ENCODE data around the gene TACR1. TPM values are rescaled to one million over a fixed set of nuclear protein-coding genes. Genes with fewer than 3 reads are reported as not detected.

Gene TACR1
- total RNA-seq, 1 donor from 2014 or later = 0.07 TPM

DNA sequence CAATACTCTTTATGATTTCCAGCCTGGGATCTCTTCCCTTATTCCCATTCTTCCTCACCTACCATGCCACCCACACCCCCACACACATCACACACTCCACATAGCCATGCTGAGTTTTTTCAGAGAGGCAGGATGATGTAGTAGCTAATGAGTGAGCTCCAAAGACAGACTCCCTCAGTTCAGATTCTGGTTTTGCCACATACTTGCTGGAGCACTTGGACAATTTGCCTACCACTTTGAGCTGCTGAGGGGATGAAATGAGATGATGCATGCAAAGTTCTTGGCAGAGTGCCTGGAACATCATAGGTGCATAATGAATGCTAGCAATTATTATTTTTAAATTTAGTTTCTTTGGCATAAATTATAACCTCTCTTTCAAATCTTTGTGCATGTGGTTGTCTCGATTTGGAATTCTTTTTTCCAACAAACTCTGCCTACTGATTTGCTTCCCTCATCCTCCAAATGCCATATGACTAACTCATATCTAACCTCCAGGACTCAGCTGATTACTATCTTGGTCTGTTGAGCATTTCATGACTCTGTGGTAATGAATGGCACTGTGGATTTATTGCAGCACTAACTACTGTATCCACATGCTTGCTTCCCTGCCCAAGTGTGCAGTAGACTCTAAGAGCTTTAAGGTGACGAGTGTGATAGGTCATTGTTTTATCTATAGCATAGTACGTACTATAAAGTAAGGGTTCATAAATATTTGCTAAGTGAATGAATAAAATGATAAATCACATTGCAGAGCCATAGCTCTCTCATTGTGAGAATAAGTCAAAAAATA, 99.1 kb downstream of the TACR1 start:
- intact Hi-C loops (cut with micrococcal nuclease) = no loop called here
- DNase-seq (no peak), ATAC-seq (no peak)

DNA sequence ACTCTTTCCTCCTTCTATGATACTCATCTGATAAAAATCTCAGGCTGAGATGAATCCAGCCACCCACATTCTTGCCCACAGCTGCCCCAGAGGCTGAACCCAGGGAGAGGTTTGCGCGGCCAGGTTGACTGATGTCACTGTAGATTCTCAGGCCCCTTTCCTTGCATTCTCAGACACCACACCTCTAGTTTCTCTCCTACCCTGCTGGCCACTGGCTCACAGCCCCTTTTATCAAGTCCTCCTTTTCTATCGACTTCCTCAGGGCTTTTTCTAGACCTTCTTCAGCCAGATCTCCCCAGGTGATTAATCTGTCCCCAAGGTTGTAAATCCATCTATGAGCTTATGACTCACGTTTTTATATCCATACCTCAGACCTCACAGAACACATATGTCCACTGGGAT, 99.8 kb downstream of the TACR1 start:
- intact Hi-C loops (cut with micrococcal nuclease) = no loop called here
- DNase-seq = no peak
- no peak for ATAC-seq

DNA sequence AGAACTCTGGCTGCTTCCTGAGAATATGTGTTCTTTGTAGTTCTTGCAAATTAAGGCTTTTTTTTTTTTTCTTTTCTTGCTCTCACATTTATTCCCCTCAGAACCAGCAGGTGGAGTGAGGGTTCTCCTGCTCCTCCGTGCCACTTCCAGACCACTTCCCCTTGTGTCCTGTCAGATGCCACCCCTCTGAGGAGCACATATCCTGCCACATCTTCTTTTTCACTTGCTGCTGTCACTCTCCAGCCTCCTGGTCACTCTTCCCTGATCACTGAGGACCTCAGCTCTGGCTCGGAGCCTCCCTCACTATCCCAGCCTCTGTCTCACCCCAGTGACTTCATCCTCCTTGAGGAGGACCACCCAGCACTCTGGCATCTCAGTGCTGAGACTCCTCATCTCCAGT, 100.5 kb downstream of the TACR1 start:
- intact Hi-C loops (cut with micrococcal nuclease) = no loop called here
- DNase-seq (no peak), ATAC-seq (no peak)

DNA sequence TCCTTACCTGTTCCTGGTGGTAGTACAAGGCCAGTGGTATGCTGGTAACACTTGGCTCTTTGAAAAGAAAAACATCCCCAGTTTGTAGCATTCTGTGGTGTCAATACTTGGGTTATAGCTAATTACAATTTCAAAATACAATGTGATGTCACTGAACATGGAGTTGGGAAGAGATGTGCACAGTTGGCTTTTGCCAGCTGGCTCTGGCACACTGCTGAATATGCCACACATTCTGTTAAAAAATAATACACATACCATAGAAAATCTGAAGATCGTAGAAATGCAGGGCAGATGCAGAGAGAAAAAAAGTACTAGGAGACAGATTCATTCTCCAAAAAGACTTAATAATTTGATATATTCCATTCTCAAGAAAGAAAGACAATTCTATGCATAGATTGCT, 101.5 kb downstream of the TACR1 start:
- intact Hi-C loops (cut with micrococcal nuclease) = no loop called here
- ATAC-seq = no peak
- no peak for DNase-seq

DNA sequence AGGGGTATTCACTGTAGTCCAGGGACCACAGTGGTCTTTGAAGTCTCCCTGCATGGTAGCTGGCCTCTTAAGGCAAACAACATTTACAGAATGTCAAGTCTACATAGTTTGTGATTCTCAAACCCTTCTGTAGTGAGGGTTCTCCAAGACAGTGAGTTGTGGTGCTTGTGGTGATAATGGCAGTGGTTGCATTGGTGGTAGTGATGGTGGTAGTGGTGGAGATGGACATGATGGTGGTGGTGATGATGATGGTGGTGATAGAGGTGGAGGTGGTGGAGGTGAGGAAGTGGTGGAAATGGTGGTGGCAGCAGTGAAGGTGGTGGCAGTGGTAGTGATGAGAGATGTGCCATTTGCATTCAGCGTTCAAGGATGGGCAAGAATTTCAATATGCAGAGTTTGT, 104.9 kb downstream of the TACR1 start:
- no peak for DNase-seq
- ATAC-seq = no peak
- intact Hi-C loops (cut with micrococcal nuclease) = no loop called here

DNA sequence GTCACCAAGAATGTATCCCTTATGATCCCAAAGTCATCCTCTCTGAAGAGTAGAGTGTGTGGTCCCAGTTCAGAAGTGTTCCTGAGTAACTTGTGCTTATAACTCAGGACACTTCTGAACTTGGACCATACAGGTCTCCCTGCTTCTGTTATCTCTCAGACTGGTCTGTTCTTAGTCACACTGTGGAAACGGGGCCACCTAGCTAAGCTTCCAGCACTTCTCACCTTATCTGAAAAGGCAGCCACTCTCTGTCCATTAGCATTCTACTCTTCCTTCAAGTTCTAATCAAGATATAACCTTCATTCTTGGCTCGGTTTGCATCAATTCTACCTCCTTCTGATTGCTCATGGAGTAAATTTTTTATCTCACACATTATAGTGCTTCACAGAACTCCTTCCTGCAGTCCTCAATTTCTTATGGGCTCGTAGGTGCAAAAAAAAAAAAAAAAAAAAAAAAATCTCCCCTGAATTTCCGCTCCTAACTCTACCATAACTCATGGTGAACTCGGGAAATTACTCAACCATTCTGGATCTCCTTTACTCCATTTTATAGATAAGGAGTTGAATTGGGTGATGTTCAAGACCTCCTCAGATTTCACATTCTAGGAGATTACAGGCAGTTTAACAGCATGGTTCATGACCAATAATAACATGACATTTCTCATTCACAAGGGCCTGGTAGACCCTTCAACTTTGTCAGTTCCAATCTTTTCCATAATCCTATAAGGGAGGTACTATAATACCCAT, 108.4 kb downstream of the TACR1 start:
- no peak for DNase-seq
- intact Hi-C loops (cut with micrococcal nuclease) = no loop called here

DNA sequence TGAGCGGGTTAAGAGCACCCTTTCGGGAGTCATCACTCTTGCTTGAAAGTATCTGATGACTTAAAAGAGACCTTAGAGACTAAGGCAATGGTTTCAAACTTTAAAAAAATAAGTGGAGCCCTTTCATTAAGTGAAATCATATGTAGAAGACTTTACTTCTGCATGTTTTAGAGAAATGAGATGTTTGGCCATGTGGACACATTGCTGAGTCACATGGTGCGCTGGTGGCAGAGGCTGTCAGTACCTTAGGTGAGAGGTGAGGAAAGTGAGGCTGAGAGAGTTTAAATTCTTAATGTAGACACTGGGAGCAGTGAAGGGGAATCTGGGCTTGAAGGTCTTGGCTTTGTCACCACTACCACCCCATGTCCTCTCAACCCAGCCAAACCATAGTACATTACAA, 109.8 kb downstream of the TACR1 start:
- intact Hi-C loops (cut with micrococcal nuclease) = no loop called here
- DNase-seq = no peak
- ATAC-seq = no peak

More for the DNA sequence above, 108.4 kb downstream of the TACR1 start:
- ATAC-seq = no peak

DNA sequence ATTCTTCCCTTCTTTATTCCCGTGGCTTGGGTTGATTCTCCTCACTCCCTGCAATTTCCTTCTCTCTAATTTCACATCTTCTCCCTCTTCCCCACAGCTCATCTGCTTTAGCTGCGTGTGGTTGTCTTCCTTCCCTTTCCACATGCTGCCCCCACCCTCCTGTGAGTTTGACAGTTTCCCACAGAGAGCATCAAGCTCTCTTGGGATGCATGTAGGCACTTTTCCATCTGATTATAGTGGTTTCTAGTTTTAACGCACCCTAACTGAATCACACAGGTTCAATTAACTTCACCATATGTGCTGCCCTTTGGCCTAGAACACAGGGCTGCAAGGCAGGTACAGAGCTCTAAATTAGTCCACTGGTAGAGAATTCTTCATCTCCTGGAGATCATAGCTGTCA, 110.5 kb downstream of the TACR1 start:
- DNase-seq (no peak), ATAC-seq (no peak)
- intact Hi-C loops (cut with micrococcal nuclease) = no loop called here

DNA sequence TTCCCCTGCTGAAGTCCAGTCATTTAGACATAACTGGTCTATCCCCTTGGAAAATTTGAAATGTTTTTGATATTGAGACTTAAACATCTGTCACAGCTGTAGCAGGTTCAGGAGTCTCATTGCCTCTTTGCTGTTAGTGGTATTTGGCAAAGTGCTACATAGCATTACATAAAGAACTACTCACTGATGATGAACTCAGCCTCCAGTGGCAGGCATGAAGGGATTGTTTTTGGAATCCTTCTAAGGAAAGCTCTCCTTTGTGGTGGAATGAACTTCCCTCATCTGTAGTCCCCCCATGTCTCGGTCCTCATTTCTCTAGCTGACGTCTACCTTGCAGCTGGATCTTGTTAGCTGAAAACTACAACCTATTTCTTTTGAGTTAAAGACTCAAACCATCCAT, 111.6 kb downstream of the TACR1 start:
- DNase-seq = no peak
- intact Hi-C loops (cut with micrococcal nuclease) = no loop called here
- ATAC-seq = no peak

DNA sequence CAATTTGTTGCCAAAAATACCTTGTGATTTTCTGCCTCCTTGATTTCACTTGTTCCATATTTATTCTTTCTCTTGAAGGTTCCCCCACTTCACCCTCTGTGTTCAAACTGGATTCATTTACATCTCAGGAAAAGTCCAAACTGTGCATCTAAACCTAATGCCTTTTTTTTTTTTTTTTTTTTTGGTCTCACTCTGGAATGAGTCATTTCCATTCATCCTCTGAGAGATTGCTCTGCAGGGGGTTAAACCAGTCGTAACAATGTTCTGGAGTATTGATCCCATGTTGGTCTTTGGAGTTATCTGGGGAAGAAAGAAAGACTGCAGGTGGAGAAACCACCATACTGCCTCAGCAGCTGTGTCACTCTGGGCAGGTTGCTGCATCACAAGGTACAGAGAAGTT, 119.7 kb downstream of the TACR1 start:
- intact Hi-C loops (cut with micrococcal nuclease) = no loop called here
- no peak for DNase-seq
- ATAC-seq = no peak

DNA sequence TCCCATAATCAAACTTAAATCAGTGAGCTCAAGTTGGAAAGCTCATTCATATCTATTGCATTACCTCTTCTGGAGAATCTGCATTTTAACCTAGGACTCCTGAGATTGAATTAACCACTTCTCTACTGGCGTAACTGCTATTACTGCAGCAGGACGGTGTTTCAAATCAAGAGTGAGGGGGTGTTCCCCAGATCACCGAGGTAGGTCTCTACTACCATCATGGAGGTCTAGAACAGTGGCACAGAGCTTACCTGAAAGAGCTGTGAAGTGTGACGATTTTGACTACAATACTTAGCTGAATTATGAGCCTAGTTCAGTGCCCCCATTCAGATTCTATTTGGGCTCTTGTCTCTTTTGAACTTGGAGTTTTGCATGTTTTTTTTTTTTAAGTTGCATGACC, 121.4 kb downstream of the TACR1 start:
- intact Hi-C loops (cut with micrococcal nuclease) = no loop called here
- DNase-seq (no peak), ATAC-seq (no peak)

DNA sequence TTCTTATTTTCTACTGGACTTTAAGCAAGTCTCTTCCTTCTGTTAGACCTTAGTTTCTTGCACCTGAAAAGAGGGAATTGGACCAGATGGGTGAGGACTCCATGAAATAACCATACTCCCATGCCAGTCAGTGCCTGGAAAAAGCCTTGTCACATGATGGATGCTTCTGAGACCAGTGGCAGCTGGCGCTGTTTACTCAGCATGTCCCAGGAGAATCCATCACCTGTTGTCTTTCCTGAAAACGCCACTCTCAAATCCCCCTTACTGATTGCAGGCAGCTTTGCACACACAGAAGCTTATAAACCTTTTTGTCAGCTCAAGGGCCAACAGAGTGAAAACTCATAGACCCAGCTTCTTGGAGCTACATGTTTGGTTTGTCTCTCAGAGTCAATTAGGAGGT, 123.2 kb downstream of the TACR1 start:
- intact Hi-C loops (cut with micrococcal nuclease) = no loop called here
- DNase-seq = no peak
- no peak for ATAC-seq

DNA sequence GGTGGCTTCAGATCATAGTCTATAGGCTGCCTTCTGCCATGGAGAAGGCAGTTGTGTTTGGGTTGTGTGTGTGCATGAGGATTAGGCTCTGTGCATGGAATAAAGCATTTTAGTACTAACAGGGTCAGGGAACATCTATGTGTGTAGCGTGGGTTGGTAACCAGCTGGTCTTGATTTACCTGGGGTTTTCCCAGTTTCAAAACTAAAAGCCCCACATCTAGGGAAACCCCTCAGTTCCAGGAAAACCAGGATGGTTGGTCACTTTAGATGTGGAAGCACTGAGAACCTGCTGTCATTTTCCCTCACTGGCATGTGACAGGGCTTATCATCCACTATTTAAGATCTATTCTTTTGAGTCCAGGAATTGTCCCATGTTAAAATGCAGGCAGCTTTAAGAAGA, 124.6 kb downstream of the TACR1 start:
- DNase-seq = no peak
- intact Hi-C loops (cut with micrococcal nuclease) = no loop called here
- no peak for ATAC-seq

DNA sequence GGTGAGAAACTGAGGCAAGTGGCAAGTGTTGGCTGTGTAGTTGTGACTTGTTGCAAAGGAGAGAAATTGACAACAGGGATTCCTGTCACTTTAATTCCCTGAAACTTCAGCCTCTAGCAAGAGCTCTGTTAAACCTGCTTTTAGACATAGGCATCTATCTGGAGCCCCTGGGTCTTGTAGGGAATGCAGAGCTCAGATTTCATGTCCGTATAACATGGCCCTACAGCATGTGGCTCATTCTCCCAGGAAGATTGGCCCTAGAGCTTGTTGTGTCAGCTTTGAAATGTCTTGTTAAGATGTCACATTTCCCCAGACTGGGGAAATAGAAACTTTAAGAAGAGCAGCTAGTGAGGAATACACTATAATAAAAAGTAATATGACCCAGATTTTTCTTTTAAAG, 125.1 kb downstream of the TACR1 start:
- DNase-seq (no peak), ATAC-seq (no peak)
- intact Hi-C loops (cut with micrococcal nuclease) = no loop called here

DNA sequence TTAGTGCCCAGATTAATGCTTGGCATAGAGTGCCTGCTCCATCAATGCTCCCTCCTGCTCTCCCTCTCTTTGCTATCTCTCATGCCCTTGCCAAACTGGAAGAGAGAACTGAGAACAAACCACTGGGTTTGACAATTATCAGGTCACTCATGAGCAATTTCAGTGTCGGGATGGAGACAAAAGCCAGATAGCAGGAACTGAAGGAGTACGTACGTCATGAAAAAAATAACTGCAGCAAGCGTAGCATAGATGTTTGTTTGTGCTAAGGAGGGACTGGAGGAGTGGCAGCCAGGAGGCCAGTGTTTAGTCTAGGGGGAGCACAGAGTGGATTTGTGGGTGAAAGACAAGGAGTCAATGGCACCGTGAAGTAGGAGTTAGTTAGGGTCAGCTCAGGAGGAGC, 127.6 kb downstream of the TACR1 start:
- intact Hi-C loops (cut with micrococcal nuclease) = no loop called here

DNA sequence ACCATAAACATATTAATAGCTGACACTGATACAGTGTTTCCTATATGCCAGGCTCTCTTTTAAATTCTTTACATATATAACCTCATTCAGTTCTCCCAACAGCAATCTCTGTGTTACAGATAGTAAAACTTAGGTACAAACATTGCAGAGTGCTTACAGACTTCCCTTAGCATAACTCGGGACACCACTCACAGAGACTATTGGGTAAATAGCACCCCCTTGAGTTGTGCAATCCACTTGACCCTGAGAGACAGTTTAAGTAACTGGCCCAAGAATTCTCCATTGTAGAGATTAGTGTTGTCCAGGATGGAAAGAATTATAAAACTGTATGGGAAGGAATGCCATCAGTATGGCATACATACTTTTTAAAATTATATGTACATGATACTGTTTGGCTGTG, 130.8 kb downstream of the TACR1 start:
- DNase-seq (no peak), ATAC-seq (no peak)
- intact Hi-C loops (cut with micrococcal nuclease) = no loop called here

More for the DNA sequence above, 127.6 kb downstream of the TACR1 start:
- DNase-seq = no peak
- ATAC-seq = no peak

DNA sequence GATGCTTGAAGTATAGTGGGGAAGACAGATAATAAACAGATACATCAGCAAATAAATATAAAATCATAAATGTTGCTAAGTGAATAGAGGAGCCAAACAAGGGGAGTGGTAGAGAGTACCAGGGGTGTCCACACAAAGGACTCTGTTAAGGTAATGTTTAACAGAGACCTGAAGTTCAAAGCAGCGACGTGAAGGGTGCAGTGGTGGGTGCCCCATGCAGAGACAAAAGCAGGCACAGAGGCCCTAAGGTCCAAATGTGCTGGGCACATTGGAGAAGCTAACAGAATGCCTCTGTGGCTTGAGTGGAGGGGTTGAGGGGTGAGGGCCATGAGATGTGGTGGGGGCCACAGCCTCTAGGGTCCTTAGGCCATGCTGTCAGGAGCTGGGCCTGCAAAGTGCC, 131.8 kb downstream of the TACR1 start:
- DNase-seq (no peak), ATAC-seq (no peak)
- intact Hi-C loops (cut with micrococcal nuclease) = no loop called here

DNA sequence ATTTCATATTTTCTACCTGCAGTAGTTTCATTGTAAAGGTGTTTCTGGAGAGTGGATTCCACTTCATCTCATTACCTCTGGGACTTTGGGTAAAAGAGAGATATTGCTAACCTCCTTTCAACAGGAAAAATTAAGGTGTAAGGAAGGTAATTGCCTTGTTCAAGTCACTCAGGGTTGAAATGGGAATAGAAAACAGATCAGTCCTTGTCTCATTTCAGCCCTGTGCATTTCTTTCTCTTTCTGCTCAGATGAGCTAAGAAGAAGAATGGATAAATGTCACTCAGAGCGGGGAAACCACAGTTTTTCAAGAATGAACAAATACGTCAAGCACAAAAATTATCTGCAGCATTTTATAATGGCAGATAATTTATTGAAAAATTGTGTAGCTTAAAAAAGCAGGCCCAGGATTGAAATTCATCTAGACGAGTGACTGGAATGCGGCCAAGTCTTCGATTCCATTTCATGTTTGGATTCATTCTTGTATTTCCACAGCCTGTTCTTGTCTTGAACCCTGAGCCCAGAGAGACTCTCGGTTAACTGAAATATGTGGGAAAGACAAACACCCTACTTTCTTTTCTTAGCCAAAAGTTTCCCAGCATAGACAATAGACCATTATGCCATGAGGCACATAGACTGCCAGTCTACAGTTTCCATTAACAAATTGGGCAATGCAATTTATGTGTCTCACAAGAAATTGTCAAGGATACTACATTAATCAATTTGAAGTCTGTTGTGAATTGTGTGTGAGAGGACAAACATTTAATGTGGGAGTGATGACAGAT, 133.0 kb downstream of the TACR1 start:
- DNase-seq (no peak), ATAC-seq (no peak)
- intact Hi-C loops (cut with micrococcal nuclease) = no loop called here

DNA sequence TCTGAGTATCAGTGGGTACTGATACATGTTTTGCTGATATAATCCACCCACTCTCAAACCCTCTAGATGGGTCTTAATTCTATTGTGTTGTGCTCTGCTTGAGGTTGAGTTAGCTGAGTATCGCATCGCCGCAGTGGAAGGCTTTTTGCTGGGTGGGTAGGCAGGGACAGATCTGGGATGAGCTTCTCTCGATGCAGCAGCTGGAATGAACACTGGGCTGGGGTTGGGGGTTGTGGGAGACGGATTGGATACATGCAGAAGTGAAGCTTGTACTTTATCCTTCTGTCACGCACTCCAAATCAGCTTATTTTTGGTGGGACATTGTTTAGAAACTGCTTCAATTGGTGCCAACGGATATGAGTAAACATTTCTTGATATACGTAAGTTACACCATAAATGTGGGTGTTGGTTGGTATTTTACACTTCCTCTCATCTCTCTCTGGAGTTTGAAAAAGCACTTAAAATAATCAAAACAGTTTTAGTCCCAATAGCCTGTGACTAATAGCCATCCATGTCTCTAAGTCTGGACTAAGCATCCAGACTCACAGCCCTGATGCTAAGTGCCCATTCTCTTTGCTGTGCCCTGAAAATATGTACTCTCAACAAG, 133.8 kb downstream of the TACR1 start:
- DNase-seq (no peak), ATAC-seq (no peak)
- intact Hi-C loops (cut with micrococcal nuclease) = no loop called here

Data from left ventricle myocardium superior (tissue), 1 donor.